Heart left ventricle (tissue), 16 donors: ENCODE results near the gene RRP1. TPM values are rescaled to one million over a fixed set of nuclear protein-coding genes. Genes with fewer than 3 reads are reported as not detected.

Source experiments
- ATAC-seq, 4 donors: fragments of 200-7000 bp; cut with Tn5 transposase; one replicate each; pipeline ENCODE4 v1.9.1; 2020 to 2022; ENCODE audit warnings: moderate library complexity in 4 of 4, mild to moderate bottlenecking in 3 of 4, moderate number of reproducible peaks in 1 of 4
- DNase-seq, 5 donors: peaks; one replicate each; pipeline ENCODE4 v3.0.0-alpha.2; 2020
- H3K27ac ChIP-seq, 12 donors: fragments of 200-600 bp; sonication (generic) in 4 of 12; one replicate each; pipeline versions ENCODE4 v1.5.0 to v1.8.0; 2016 to 2022; ENCODE audit warnings: mild to moderate bottlenecking in 2 of 12
- H3K27me3 ChIP-seq, 9 donors: fragments of 200-600 bp; sonication (generic) in 2 of 9; one replicate each; pipeline versions ENCODE4 v1.5.1 to v1.8.0; 2016 to 2022; ENCODE audit warnings: mild to moderate bottlenecking in 3 of 9
- H3K36me3 ChIP-seq, 9 donors: fragments of 200-600 bp; sonication (generic) in 2 of 9; one replicate each; pipeline versions ENCODE4 v1.5.0 to v1.8.0; 2018 to 2022; ENCODE audit warnings: mild to moderate bottlenecking in 2 of 9
- H3K4me1 ChIP-seq, 12 donors: fragments of 200-600 bp; sonication (generic) in 4 of 12; one replicate each; pipeline versions ENCODE4 v1.5.0 to v1.8.0; 2016 to 2022; ENCODE audit warnings: mild to moderate bottlenecking in 3 of 12
- H3K4me3 ChIP-seq, 12 donors: fragments of 200-600 bp; sonication (generic) in 4 of 12; one replicate each; pipeline versions ENCODE4 v1.5.0 to v1.8.0; 2017 to 2022; ENCODE audit warnings: mild to moderate bottlenecking in 9 of 12, moderate library complexity in 4 of 12
- H3K9me3 ChIP-seq, 12 donors: fragments of 200-600 bp; sonication (generic) in 4 of 12; one replicate each; pipeline versions ENCODE4 v1.5.0 to v1.8.0; 2016 to 2022; ENCODE audit warnings: mild to moderate bottlenecking in 1 of 12
- CTCF ChIP-seq, 12 donors: fragments of 200-600 bp; sonication (generic) in 4 of 12; IDR thresholded peaks; one replicate each; pipeline versions ENCODE4 v1.5.0 to v1.8.0; 2018 to 2022; ENCODE audit warnings: antibody characterized with exemption in 12 of 12, mild to moderate bottlenecking in 5 of 12
- POLR2A ChIP-seq, 2 donors: fragments of 450-650 bp; IDR thresholded peaks; one replicate each; pipeline ENCODE4 v1.6.1; 2017; ENCODE audit warnings: antibody characterized with exemption in 2 of 2, mild to moderate bottlenecking in 2 of 2, moderate library complexity in 2 of 2
- WGBS, 4 donors: extraction: QIAGEN DNeasy Blood & Tissue Kit in 2 of 4; methylation state at CpG; one replicate each; pipeline versions ENCODE4 v1.1.5 to v1.1.7; 2013 to 2018; 5-methylcytosine and 5-hydroxymethylcytosine counted together
- intact Hi-C, 10 donors: fragments of 100-400 bp; cut with DNase I; formaldehyde crosslinking; loops; one replicate each; pipeline versions ENCODE4 v1.11.1 to v1.14.2; 2022
- polyA plus RNA-seq, 2 donors: library from polyadenylated mRNA; stranded (reverse); fragments of 200-250 nt; gene quantifications; one replicate each; pipeline ENCODE4 v1.2.3, GENCODE V29; 2013
- total RNA-seq, 9 donors: library from RNA; depleted of rRNA in 2 of 9; stranded (reverse); fragments of >200 nt in 2 of 9; fragmentation: NEBNext Ultra II Directional in 3 of 9; extraction: Animal tissue kit (Norgen Biotek cat#: 25700) in 3 of 9; gene quantifications; one replicate each; pipeline versions ENCODE4 v1.1.0 to v1.2.4, GENCODE V29; 2016 to 2023
- donor health status: ischemic (EF 13 %, LVEDD 7.1; RV severe dilation, severe dysfunction).
- donor health status: healthy with polysubstance abuse.
- donor health status: DM: no; HTN: yes; CAD: no.
- donor health status: DM: no; HTN: no; CAD: no.
- donor health status: ischemic (EF 25% LVEDD 6.9; RV normal size, moderate dysfunction).
- donor health status: ischemic (EF 25% LVEDD 5.7; RV mildly dilated, moderate dysfunction).
- donor health status: healthy.
- donor health status: DM: yes; HTN: yes; CAD: no.
- donor health status: ischemic (EF 35%, LVEDD 5.7; RV mildly dilated, moderate dysfunction).
- donor health status: nonischemic (EF 11% LVEDD 7.7; RV severe dilation, severe dysfunction).
- donor health status: DM: yes; HTN: yes; CAD: no.
- donor health status: PGD.
- donor health status: ischemic (EF 29% LVEDD 5.4; RV normal size, mild dysfunction).
- donor health status: nonischemic (EF 23%, LVEDD 6.1; RV moderate dilation, normal function).

The RRP1 gene
- total and polyA plus RNA-seq, 11 donors: 6.0 to 15.6 (median 9.8) TPM

GRCh38 chr21:43778469-43779335, 10.7 kb upstream of the RRP1 start:
- Histone ChIP-seq H3K4me3 (no peak overlapping the region), H3K27ac (peak overlapping the region in 4 of 12 donors; percentile 20 to 61 (median 26)), H3K9me3 (no peaks in the 10 kb centered on the region), H3K27me3 (no peaks in the 10 kb centered on the region), H3K36me3 (peaks cover 0 to 12% (median 8%) of the 10 kb centered on the region in 9 donors), H3K4me1 (peaks cover 0 to 33% (median 14%) of the 10 kb centered on the region in 12 donors)
- TF ChIP-seq CTCF (IDR thresholded peaks at IDR 0.05): no peak
- TF ChIP-seq POLR2A (IDR thresholded peaks at IDR 0.05): no peak
- WGBS, 4 donors: 50 to 61% (median 56%) methylated on average over 20 of the region's 20 CpGs
- intact Hi-C loops: loop anchor here in 5 of 10 donors (5.0 to 10.0 kb wide), 4 partner anchors 51 to 114 kb away; partner anchors contain the start of gene PDXK (in 1 of the 5)
- DNase-seq (peak in 1 of 5 donors; percentile 57), ATAC-seq (no peak)

- peaks cover 0 to 23% (median 9%) of the 10 kb centered on the region in 12 donors for H3K4me1 ChIP-seq
- ATAC-seq: no peak
- intact Hi-C loops: loop anchor here in 6 of 10 donors (5.0 to 10.0 kb wide), 4 partner anchors 52 to 115 kb away; partner anchors contain the start of gene PDXK (in 1 of the 6)
- no peaks in the 10 kb centered on the region for H3K27me3 ChIP-seq
- H3K4me3 ChIP-seq: no peak overlapping the region
- H3K36me3 ChIP-seq: peaks cover 0 to 2% (median 0%) of the 10 kb centered on the region in 9 donors
- WGBS, 4 donors: 82 to 87% (median 86%) methylated on average over 5 of the region's 5 CpGs
- no peaks in the 10 kb centered on the region for H3K9me3 ChIP-seq
- no peak for DNase-seq
- TF ChIP-seq CTCF (IDR thresholded peaks at IDR 0.05): no peak
- no peak for TF ChIP-seq POLR2A (IDR thresholded peaks at IDR 0.05)
- H3K27ac ChIP-seq: peak overlapping the region in 1 of 12 donors; percentile 61
These were observed 9.7 kb upstream of the RRP1 start for GRCh38 chr21:43779660-43780059.

- Histone ChIP-seq H3K27ac (no peak overlapping the region), H3K36me3 (no peaks in the 10 kb centered on the region), H3K4me3 (no peak overlapping the region), H3K4me1 (peaks cover 0 to 14% (median 0%) of the 10 kb centered on the region in 12 donors), H3K9me3 (no peaks in the 10 kb centered on the region), H3K27me3 (no peaks in the 10 kb centered on the region)
- TF ChIP-seq CTCF (IDR thresholded peaks at IDR 0.05) (no peak), POLR2A (IDR thresholded peaks at IDR 0.05) (no peak)
- intact Hi-C loops: loop anchor here in 1 of 10 donors (10.0 kb wide), 1 partner anchor 57 kb away; no protein-coding TSS in a partner anchor
- ATAC-seq (no peak), DNase-seq (no peak)
- WGBS, 4 donors: 76 to 98% (median 87%) methylated on average over 6 of the region's 6 CpGs
These were observed 7.5 kb upstream of the RRP1 start for GRCh38 chr21:43781846-43782245.

GRCh38 chr21:43782431-43783097, 6.8 kb upstream of the RRP1 start:
- H3K9me3 ChIP-seq: no peaks in the 10 kb centered on the region
- H3K4me1 ChIP-seq: peaks cover 0 to 14% (median 0%) of the 10 kb centered on the region in 12 donors
- no peak for TF ChIP-seq CTCF (IDR thresholded peaks at IDR 0.05)
- TF ChIP-seq POLR2A (IDR thresholded peaks at IDR 0.05): no peak
- H3K27me3 ChIP-seq: no peaks in the 10 kb centered on the region
- no peak for ATAC-seq
- H3K4me3 ChIP-seq: no peak overlapping the region
- DNase-seq: no peak
- WGBS, 4 donors: 79 to 87% (median 82%) methylated on average over 5 of the region's 5 CpGs
- intact Hi-C loops: loop anchor here in 1 of 10 donors (10.0 kb wide), 1 partner anchor 58 kb away; no protein-coding TSS in a partner anchor
- no peaks in the 10 kb centered on the region for H3K36me3 ChIP-seq
- H3K27ac ChIP-seq: no peak overlapping the region
